Measurements from ENCODE around the gene PCDHB2. TPM values are rescaled to one million over a fixed set of nuclear protein-coding genes. Genes with fewer than 3 reads are reported as not detected.

PCDHB2 gene
- 8.3 TPM for total RNA-seq

DNA sequence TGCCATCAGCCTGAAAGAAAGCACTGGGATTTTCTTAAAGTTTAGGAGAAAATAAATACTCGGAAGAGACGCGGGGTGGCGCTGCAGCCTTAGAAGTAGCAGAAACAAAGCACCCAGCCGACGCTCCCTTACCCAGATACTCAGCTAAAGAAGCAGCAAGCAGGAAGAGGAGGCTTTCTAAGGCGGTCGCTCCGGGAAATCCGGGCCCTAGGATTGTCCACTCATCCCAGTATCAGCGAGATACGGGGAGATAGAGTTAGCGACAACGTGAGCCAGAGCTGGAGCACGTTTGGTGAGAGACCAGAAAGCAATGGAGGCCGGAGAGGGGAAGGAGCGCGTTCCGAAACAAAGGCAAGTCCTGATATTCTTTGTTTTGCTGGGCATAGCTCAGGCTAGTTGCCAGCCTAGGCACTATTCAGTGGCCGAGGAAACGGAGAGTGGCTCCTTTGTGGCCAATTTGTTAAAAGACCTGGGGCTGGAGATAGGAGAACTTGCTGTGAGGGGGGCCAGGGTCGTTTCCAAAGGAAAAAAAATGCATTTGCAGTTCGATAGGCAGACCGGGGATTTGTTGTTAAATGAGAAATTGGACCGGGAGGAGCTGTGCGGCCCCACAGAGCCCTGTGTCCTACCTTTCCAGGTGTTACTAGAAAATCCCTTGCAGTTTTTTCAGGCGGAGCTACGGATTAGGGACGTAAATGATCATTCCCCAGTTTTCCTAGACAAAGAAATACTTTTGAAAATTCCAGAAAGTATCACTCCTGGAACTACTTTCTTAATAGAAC is at the start of gene PCDHB2:
TSS of gene PCDHB2 (plus strand) at position 135 of the 782 bp plus-strand sequence. CDS start at position 311, 176 bp downstream.

GRCh38 chr5:141050622-141051520 is 43.5 kb upstream of the PCDHB2 start, which contains the start of gene PCDHB1:
PCDHB1 (plus strand) TSS chr5:141051374; CDS start chr5:141051471, 97 bp downstream.

DNA sequence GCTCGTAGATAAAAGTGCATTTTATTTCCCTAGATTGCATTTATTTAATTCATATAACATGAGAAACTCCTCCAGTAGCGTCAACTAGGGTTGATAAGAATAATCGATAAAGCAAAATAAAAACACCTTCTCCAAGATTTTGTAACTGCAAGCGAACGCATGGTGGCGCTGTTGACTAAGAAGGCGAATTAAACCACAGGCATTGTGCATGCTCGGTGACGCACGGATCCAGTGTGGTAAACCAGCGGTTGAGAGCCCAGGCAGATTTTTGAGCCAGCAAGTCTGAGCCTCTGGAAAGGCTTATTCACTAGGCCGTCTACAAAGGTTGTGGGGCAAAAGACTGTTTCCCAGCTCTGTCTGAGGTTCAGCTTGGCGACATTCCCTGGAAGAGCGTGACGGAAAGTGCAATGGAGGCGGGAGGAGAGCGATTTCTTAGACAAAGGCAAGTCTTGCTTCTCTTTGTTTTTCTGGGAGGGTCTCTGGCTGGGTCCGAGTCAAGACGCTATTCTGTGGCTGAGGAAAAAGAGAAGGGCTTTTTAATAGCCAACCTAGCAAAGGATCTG is 5.9 kb downstream of the PCDHB2 start, which contains the start of gene PCDHB3:
TSS of gene PCDHB3 (plus strand) at position 231 of the 563 bp plus-strand sequence. CDS start at position 408, 177 bp downstream.

DNA sequence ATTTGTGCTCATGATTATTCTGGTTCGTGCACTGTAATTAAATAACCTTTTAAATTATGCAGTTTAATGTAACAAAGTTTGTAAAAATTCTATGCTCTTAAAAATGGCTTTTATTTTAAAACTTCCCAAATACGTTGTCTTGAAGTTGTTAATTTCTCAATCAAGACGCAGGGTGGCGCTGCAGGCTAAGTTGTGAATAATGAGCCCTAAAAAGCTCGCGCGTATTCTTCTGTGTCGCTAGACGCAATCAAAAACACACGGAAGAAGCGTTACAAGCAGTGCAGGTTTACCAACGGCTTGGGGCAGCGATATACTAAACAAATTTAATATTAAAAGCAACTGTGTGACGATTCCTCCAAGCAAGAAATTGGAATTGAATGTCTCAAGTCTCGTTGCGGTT is 27.1 kb downstream of the PCDHB2 start, which contains the start of gene PCDHB4:
TSS of gene PCDHB4 (plus strand) at position 256 of the 400 bp plus-strand sequence. CDS start 181 bp downstream, outside the sequence.

GRCh38 chr5:141135030-141135717 is 40.8 kb downstream of the PCDHB2 start, which contains the start of gene PCDHB5:
PCDHB5 (plus strand) TSS chr5:141135206; CDS start chr5:141135435, 229 bp downstream.

Other genes with a start within 250 kb of the PCDHB2 start
- gene PCDHA9, start 246.2 kb upstream of the PCDHB2 start, total RNA-seq: 4.6 TPM
- gene PCDHA10, start 238.7 kb upstream of the PCDHB2 start, total RNA-seq: 4.6 TPM
- gene PCDHA11, start 225.7 kb upstream of the PCDHB2 start, total RNA-seq: 8.9 TPM
- gene PCDHA12, start 219.3 kb upstream of the PCDHB2 start, total RNA-seq: 5.1 TPM
- gene PCDHA13, start 212.5 kb upstream of the PCDHB2 start, total RNA-seq: 9.7 TPM
- gene PCDHAC1, start 168.3 kb upstream of the PCDHB2 start, total RNA-seq: 7.6 TPM
- 39.0 TPM for gene PCDHAC2, start 128.1 kb upstream of the PCDHB2 start, total RNA-seq
- 0.05 TPM for gene PCDHB1, start 43.2 kb upstream of the PCDHB2 start, total RNA-seq
- gene PCDHB3, start 5.9 kb downstream of the PCDHB2 start, total RNA-seq: 10.6 TPM
- 4.5 TPM for gene PCDHB4, start 27.2 kb downstream of the PCDHB2 start, total RNA-seq
- 8.4 TPM for gene PCDHB5, start 40.6 kb downstream of the PCDHB2 start, total RNA-seq
- 2.0 TPM for gene PCDHB6, start 55.4 kb downstream of the PCDHB2 start, total RNA-seq
- gene PCDHB7, start 78.0 kb downstream of the PCDHB2 start, total RNA-seq: 7.9 TPM
- gene PCDHB8, start 83.2 kb downstream of the PCDHB2 start, total RNA-seq: 3.4 TPM
- 9.2 TPM for gene PCDHB16, start 87.8 kb downstream of the PCDHB2 start, total RNA-seq
- 5.9 TPM for gene PCDHB9, start 92.5 kb downstream of the PCDHB2 start, total RNA-seq
- gene PCDHB10, start 97.7 kb downstream of the PCDHB2 start, total RNA-seq: 12.9 TPM
- gene PCDHB11, start 105.0 kb downstream of the PCDHB2 start, total RNA-seq: 9.5 TPM
- gene PCDHB12, start 114.1 kb downstream of the PCDHB2 start, total RNA-seq: 15.0 TPM
- 11.2 TPM for gene PCDHB13, start 119.3 kb downstream of the PCDHB2 start, total RNA-seq
- 13.5 TPM for gene PCDHB14, start 128.7 kb downstream of the PCDHB2 start, total RNA-seq
- 14.5 TPM for gene PCDHB15, start 150.8 kb downstream of the PCDHB2 start, total RNA-seq
- gene SLC25A2, start 209.4 kb downstream of the PCDHB2 start, total RNA-seq: not detected
- gene TAF7, start 226.2 kb downstream of the PCDHB2 start, total RNA-seq: 133 TPM
- 1.8 TPM for gene PCDHGA1, start 235.9 kb downstream of the PCDHB2 start, total RNA-seq
- 15.8 TPM for gene PCDHGA2, start 244.1 kb downstream of the PCDHB2 start, total RNA-seq
- gene PCDHGA3, start 249.2 kb downstream of the PCDHB2 start, total RNA-seq: 7.5 TPM